A549 (cell line): ENCODE data around the gene RGS17. TPM values are rescaled to one million over a fixed set of nuclear protein-coding genes. Genes with fewer than 3 reads are reported as not detected.

Source experiments
- ATAC-seq, 2 experiments: fragments of 200-7000 bp in 1 of 2; fragments of >200 bp in 1 of 2; cut with Nextera tagmentation in 1 of 2; cut with Tn5 transposase in 1 of 2; 3 replicates each; pipeline versions ENCODE4 v1.8.0 to v1.9.1; 2018 to 2020; ENCODE audit warnings: mild to moderate bottlenecking in 1 of 2, moderate library complexity in 1 of 2
- CTCF ChIA-PET: fragments of 300-600 bp; sonication (Branson Sonifier 250); formaldehyde crosslinking; extraction: SDS; loops from one replicate; lab custom pipeline; 2021; ENCODE audit warnings: antibody characterized with exemption, inconsistent platforms; lab: Yijun Ruan, JAX
- POLR2A ChIA-PET: fragments of 350-600 bp; formaldehyde crosslinking; extraction: SDS; loops from one replicate; lab custom pipeline; 2021; ENCODE audit warnings: antibody characterized with exemption, inconsistent platforms; lab: Yijun Ruan, JAX
- DNase-seq, 2 experiments: peaks; one replicate each; pipeline versions ENCODE4 v3.0.0 to v3.0.0-alpha.2; 2011 to 2016; ENCODE audit warnings: low read depth in 1 of 2, low spot score in 1 of 2
- FAIRE-seq: peaks from 2 replicates; lab custom pipeline; 2011; peaks lifted over from hg19 to GRCh38; lab: Jason Lieb, UNC
- H3K27ac ChIP-seq, 2 experiments: fragments of >200 bp; sonication (Bioruptor Twin); formaldehyde crosslinking; 3 replicates each; pipeline ENCODE4 v1.5.1; 2016 to 2017
- H3K4me1 ChIP-seq: fragments of >200 bp; sonication (Bioruptor Twin); formaldehyde crosslinking; 3 replicates; pipeline ENCODE4 v1.6.1; 2016
- H3K4me2 ChIP-seq: fragments of >200 bp; sonication (Bioruptor Twin); formaldehyde crosslinking; 3 replicates; pipeline ENCODE4 v1.6.1; 2016
- H3K4me3 ChIP-seq: fragments of >200 bp; sonication (Bioruptor Twin); formaldehyde crosslinking; 3 replicates; pipeline ENCODE4 v1.5.1; 2016
- H3K9me3 ChIP-seq: fragments of >200 bp; sonication (Bioruptor Twin); formaldehyde crosslinking; 3 replicates; pipeline ENCODE4 v1.6.1; 2016
- ATOH8 ChIP-seq: fragments of 250-450 bp; sonication (Bioruptor Pico); IDR thresholded peaks from 2 replicates; pipeline ENCODE4 v1.5.0; 2020; ENCODE audit warnings: low read depth, mild to moderate bottlenecking, moderate library complexity
- BHLHE40 ChIP-seq: IDR thresholded peaks from 2 replicates; pipeline ENCODE4 v1.6.1; 2012; ENCODE audit warnings: low read depth, low read length, inconsistent platforms
- CTCF ChIP-seq: fragments of >200 bp; sonication (Bioruptor Twin); formaldehyde crosslinking; IDR thresholded peaks from 3 replicates; pipeline ENCODE4 v1.5.1; 2016
- EP300 ChIP-seq, 2 experiments: fragments of >200 bp; sonication (Bioruptor Twin); formaldehyde crosslinking; IDR thresholded peaks; 2 replicates in 1 of 2; 3 replicates in 1 of 2; pipeline ENCODE4 v1.6.1; 2016 to 2017
- HOXB13 ChIP-seq: fragments of 250-450 bp; sonication (Bioruptor Pico); IDR thresholded peaks from 2 replicates; pipeline ENCODE4 v1.5.0; 2020; ENCODE audit warnings: low read depth, mild to moderate bottlenecking, moderate library complexity
- HOXB5 ChIP-seq: fragments of 250-450 bp; sonication (Bioruptor Pico); IDR thresholded peaks from 2 replicates; pipeline ENCODE4 v1.5.0; 2020; ENCODE audit warnings: mild to moderate bottlenecking, moderate library complexity
- MAFK ChIP-seq: fragments of 450-650 bp; IDR thresholded peaks from 2 replicates; pipeline ENCODE4 v1.6.1; 2014; ENCODE audit not compliant: partially characterized antibody
- NFE2L2 ChIP-seq: fragments of 150-350 bp; conservative IDR thresholded peaks from 2 replicates; pipeline ENCODE4 v1.6.1; 2014; ENCODE audit warnings: low read length
- PBX3 ChIP-seq: IDR thresholded peaks from 2 replicates; pipeline ENCODE4 v1.6.1; 2012
- POLR2AphosphoS2 ChIP-seq: conservative IDR thresholded peaks from 2 replicates; pipeline ENCODE4 v1.6.1; 2012; ENCODE audit warnings: low read length, improper control_type of control experiment, inconsistent platforms
- REST ChIP-seq: fragments of 200-600 bp; sonication (generic); IDR thresholded peaks from 2 replicates; pipeline ENCODE4 v1.6.1; 2016; ENCODE audit warnings: antibody characterized with exemption, mild to moderate bottlenecking, moderate library complexity
- USF2 ChIP-seq: fragments of 450-650 bp; IDR thresholded peaks from 2 replicates; pipeline ENCODE4 v1.6.1; 2014; ENCODE audit warnings: antibody characterized with exemption
- ZC3H11A ChIP-seq: fragments of 450-650 bp; IDR thresholded peaks from 2 replicates; pipeline ENCODE4 v1.6.1; 2014; ENCODE audit warnings: antibody characterized with exemption, mild to moderate bottlenecking
- ZNF302 ChIP-seq: fragments of 250-450 bp; sonication (Bioruptor Pico); IDR thresholded peaks from 2 replicates; pipeline ENCODE4 v1.9.0; 2021; ENCODE audit warnings: inconsistent platforms, mild to moderate bottlenecking, moderate library complexity
- WGBS: methylation state at CpG from one replicate; pipeline ENCODE4 v1.1.6; 2017; ENCODE audit errors: missing lambda C conversion rate; 5-methylcytosine and 5-hydroxymethylcytosine counted together
- polyA plus RNA-seq, 4 experiments: library from polyadenylated mRNA; depleted of rRNA in 3 of 4; stranded (reverse); fragments of >200 nt; fragmentation: RNase III in 1 of 4; extraction: RNeasy Plus Mini Kit Qiagen cat#74134 plus additional on column Dnase treatment in 1 of 4; gene quantifications; 2 replicates in 3 of 4; 3 replicates in 1 of 4; pipeline ENCODE4 v1.2.3, GENCODE V29; 2011 to 2017

The RGS17 gene
- polyA plus RNA-seq, 2 of the 4 experiments (the other 2 are of a cell fraction) = 3.2 to 9.8 TPM

GRCh38 chr6:153043719-153044118, 87.4 kb downstream of the RGS17 start:
- FAIRE-seq = no peak

GRCh38 chr6:153038378-153039057, 92.6 kb downstream of the RGS17 start:
- ChIA-PET POLR2A (no interaction called here), CTCF (interaction anchor here (0.7 to 1.7 kb wide), 3 partner anchors 13 to 274 kb away, joined by 3 to 12 read pairs (median 5); no protein-coding TSS in a partner anchor)
- H3K9me3 ChIP-seq = no peaks in the 10 kb centered on the region
- no peaks in the 10 kb centered on the region for H3K4me1 ChIP-seq
- DNase-seq (no peak), ATAC-seq (no peak), FAIRE-seq (no peak)
- 78% methylated on average over 4 of the region's 4 CpGs for WGBS
- H3K4me3 ChIP-seq = no peak overlapping the region
- TF ChIP-seq REST (no peak), PBX3 (no peak), ATOH8 (no peak), CTCF (no peak), MAFK (no peak)
- no peak overlapping the region for H3K4me2 ChIP-seq
- H3K27ac ChIP-seq = no peak overlapping the region

More at GRCh38 chr6:153043719-153044118, 87.4 kb downstream of the RGS17 start:
- POLR2A ChIA-PET = no interaction called here
- Histone ChIP-seq H3K27ac (no peak overlapping the region), H3K4me3 (no peak overlapping the region), H3K4me1 (no peaks in the 10 kb centered on the region), H3K4me2 (no peak overlapping the region), H3K9me3 (no peaks in the 10 kb centered on the region)
- 90% methylated on average over 3 of the region's 3 CpGs for WGBS
- CTCF ChIA-PET = no interaction called here
- DNase-seq = no peak
- TF ChIP-seq ZC3H11A (no peak), HOXB5 (no peak), BHLHE40 (no peak), POLR2AphosphoS2 (no peak)
- ATAC-seq = no peak

- peaks cover 31% of the 10 kb centered on the region for H3K4me1 ChIP-seq
- no peak for ATAC-seq
- WGBS = 95% methylated on average over 9 of the region's 9 CpGs
- TF ChIP-seq ZNF302 (CRISPR knock-in tag) (no peak), HOXB13 (CRISPR knock-in tag) (no peak), HOXB5 (no peak), USF2 (no peak), EP300 (IDR thresholded peaks at IDR 0.05) (no peak), NFE2L2 (no peak)
- no peak for FAIRE-seq
- DNase-seq = no peak
- H3K4me2 ChIP-seq = no peak overlapping the region
- H3K27ac ChIP-seq = no peak overlapping the region
- no peaks in the 10 kb centered on the region for H3K9me3 ChIP-seq
- ChIA-PET POLR2A (interaction anchor here (0.6 kb wide), 1 partner anchor 842 kb away, joined by 3 read pairs; no protein-coding TSS in a partner anchor), CTCF (interaction anchor here (0.9 to 4.4 kb wide), 2 partner anchors 74 to 278 kb away, joined by 3 to 20 read pairs; no protein-coding TSS in a partner anchor)
- no peak overlapping the region for H3K4me3 ChIP-seq
Observed at GRCh38 chr6:153034139-153034538, 96.9 kb downstream of the RGS17 start.
